Endothelial cell of umbilical vein (primary cell): ENCODE data around the gene CPSF7. TPM values are rescaled to one million over a fixed set of nuclear protein-coding genes. Genes with fewer than 3 reads are reported as not detected.

Experiments
- BruUV-seq: library from RNA; stranded (reverse); fragments of 400-500 nt; replicated peaks from 2 replicates; lab custom pipeline; 2021; lab: Mats Ljungman, UMichigan
- CTCF ChIA-PET: fragments of 300-600, 350-600 bp; sonication (Branson Sonifier 250); formaldehyde crosslinking; loops from one replicate; lab custom pipeline; 2021; ENCODE audit warnings: antibody characterized with exemption, inconsistent platforms; lab: Charles Lee
- POLR2A ChIA-PET: fragments of 300-600, 350-600 bp; sonication (Branson Sonifier 250); formaldehyde crosslinking; loops from one replicate; lab custom pipeline; 2021; ENCODE audit warnings: antibody characterized with exemption, inconsistent platforms; lab: Charles Lee
- DNase-seq: peaks from one replicate; pipeline ENCODE4 v3.0.0-alpha.2; 2011; ENCODE audit warnings: low read depth, low spot score
- FAIRE-seq: peaks from 2 replicates; lab custom pipeline; 2011; peaks lifted over from hg19 to GRCh38; lab: Jason Lieb, UNC
- H2AFZ ChIP-seq: 2 replicates; pipeline ENCODE4 v1.6.0; 2012; ENCODE audit warnings: low read depth, low read length, control low read depth, inconsistent platforms
- H3K27ac ChIP-seq: 2 replicates; pipeline ENCODE4 v1.5.1; 2011; ENCODE audit warnings: low read depth, mild to moderate bottlenecking, control low read depth, low read length, moderate library complexity; ENCODE audit not compliant: insufficient read depth
- H3K27me3 ChIP-seq, 2 experiments: 2 replicates each; pipeline versions ENCODE4 v1.6.0 to v1.6.1; 2011; ENCODE audit warnings: low read length in 2 of 2, mixed read lengths in 1 of 2; ENCODE audit not compliant: control insufficient read depth in 2 of 2, insufficient read depth in 2 of 2
- H3K36me3 ChIP-seq, 2 experiments: 2 replicates in 1 of 2; 3 replicates in 1 of 2; pipeline ENCODE4 v1.5.1; 2011; ENCODE audit warnings: low read length in 2 of 2, mild to moderate bottlenecking in 1 of 2, moderate library complexity in 1 of 2; ENCODE audit not compliant: control insufficient read depth in 2 of 2, insufficient read depth in 2 of 2; ENCODE audit errors: extremely low read depth in 1 of 2
- H3K4me1 ChIP-seq: 3 replicates; pipeline ENCODE4 v1.5.1; 2011; ENCODE audit warnings: mild to moderate bottlenecking, low read length; ENCODE audit not compliant: control insufficient read depth, insufficient read depth; ENCODE audit errors: extremely low read depth
- H3K4me2 ChIP-seq: 2 replicates; pipeline ENCODE4 v1.6.1; 2011; ENCODE audit warnings: low read length, control low read depth, mixed read lengths; ENCODE audit not compliant: insufficient read depth
- H3K4me3 ChIP-seq, 3 experiments: fragments of 200-600 bp in 1 of 3; sonication (generic), shearing (Covaris generic) in 1 of 3; replicated peaks in 1 of 3; 2 replicates each; pipeline ENCODE4 v1.5.1; 2011 to 2016; ENCODE audit warnings: control low read depth in 3 of 3, low read length in 3 of 3, mild to moderate bottlenecking in 2 of 3, inconsistent platforms in 1 of 3, low read depth in 1 of 3, moderate library complexity in 1 of 3; ENCODE audit not compliant: insufficient read depth in 1 of 3
- H3K79me2 ChIP-seq: 2 replicates; pipeline ENCODE4 v1.6.0; 2012; ENCODE audit warnings: low read length, inconsistent platforms; ENCODE audit not compliant: control insufficient read depth, insufficient read depth
- H3K9ac ChIP-seq: replicated peaks from 2 replicates; pipeline ENCODE3; 2011; ENCODE audit warnings: low read length, control low read depth; ENCODE audit not compliant: insufficient read depth; ENCODE audit errors: extremely low read depth
- H3K9me1 ChIP-seq: replicated peaks from 3 replicates; pipeline ENCODE4 v1.6.0; 2011; ENCODE audit warnings: mild to moderate bottlenecking, low read length; ENCODE audit not compliant: control insufficient read depth, insufficient read depth; ENCODE audit errors: extremely low read depth
- H3K9me3 ChIP-seq: replicated peaks from 2 replicates; pipeline ENCODE4 v1.5.1; 2012; ENCODE audit warnings: low read length, inconsistent platforms; ENCODE audit not compliant: control insufficient read depth, insufficient read depth
- H4K20me1 ChIP-seq: replicated peaks from 2 replicates; pipeline ENCODE3; 2011; ENCODE audit warnings: mild to moderate bottlenecking, low read length; ENCODE audit not compliant: control insufficient read depth, insufficient read depth; ENCODE audit errors: extremely low read depth
- CTCF ChIP-seq, 2 donors: IDR thresholded peaks; 1 replicate in 1 of 2; 2 replicates in 1 of 2; pipeline ENCODE4 v1.5.1; 2011; ENCODE audit warnings: low read length in 2 of 2, mild to moderate bottlenecking in 2 of 2, moderate library complexity in 2 of 2, control low read depth in 1 of 2, inconsistent platforms in 1 of 2, low read depth in 1 of 2; ENCODE audit not compliant: insufficient read depth in 1 of 2; ENCODE audit errors: extremely low read depth in 1 of 2
- EZH2 ChIP-seq: IDR thresholded peaks from 2 replicates; pipeline ENCODE4 v1.6.1; 2012; ENCODE audit warnings: borderline replicate concordance, low read depth, mild to moderate bottlenecking, moderate library complexity, low read length, inconsistent platforms; ENCODE audit not compliant: severe bottlenecking
- FOS ChIP-seq: IDR thresholded peaks from 2 replicates; pipeline ENCODE4 v1.6.1; 2011; ENCODE audit warnings: mild to moderate bottlenecking, low read length, moderate library complexity, borderline replicate concordance; ENCODE audit not compliant: insufficient read depth
- GATA2 ChIP-seq: IDR thresholded peaks from 2 replicates; pipeline ENCODE4 v1.7.0; 2011; ENCODE audit warnings: low read depth, mild to moderate bottlenecking, moderate library complexity, mixed read lengths, low read length; ENCODE audit not compliant: insufficient read length, insufficient read depth
- JUN ChIP-seq: IDR thresholded peaks from 2 replicates; pipeline ENCODE4 v1.6.1; 2011; ENCODE audit warnings: borderline replicate concordance, low read depth; ENCODE audit not compliant: insufficient read length, insufficient read depth
- MYC ChIP-seq: IDR thresholded peaks from one replicate; pipeline ENCODE4 v1.6.1; 2011; ENCODE audit warnings: mild to moderate bottlenecking, low read depth, low read length
- POLR2A ChIP-seq: IDR thresholded peaks from 2 replicates; pipeline ENCODE4 v1.6.1; 2012; ENCODE audit warnings: low read depth, mild to moderate bottlenecking, control low read depth, low read length
- POLR2AphosphoS5 ChIP-seq: IDR thresholded peaks from 2 replicates; pipeline ENCODE4 v1.6.1; 2012; ENCODE audit warnings: low read depth, mild to moderate bottlenecking, control low read depth, low read length, moderate library complexity; ENCODE audit not compliant: insufficient read depth
- dilution Hi-C: fragments of 300-500 bp; cut with MboI; formaldehyde crosslinking; loops from one replicate; pipeline ENCODE4 v1.15.0; 2019; ENCODE audit warnings: low sequenced_read_pairs; ENCODE audit not compliant: extremely low pct_ligation_motif_present
- intact Hi-C: fragments of 100-400 bp; cut with micrococcal nuclease; formaldehyde crosslinking; loops from one replicate; pipeline ENCODE4 v1.10.0; 2022
- polyA plus RNA-seq, 4 experiments: library from polyadenylated mRNA; depleted of rRNA in 3 of 4; stranded (reverse) in 3 of 4; unstranded in 1 of 4; fragments of >200 nt; gene quantifications; 2 replicates each; pipeline versions ENCODE4 v1.2.1 to v1.2.3, GENCODE V29; 2011 to 2012; ENCODE audit warnings: missing spikeins in 1 of 4
- total RNA-seq: library from RNA; stranded (reverse); gene quantifications from 2 replicates; pipeline ENCODE4 v1.2.3, GENCODE V29; 2021
- TF ChIP-seq, protein P1 (sequence below): IDR thresholded peaks from 2 replicates; pipeline ENCODE4 v1.6.1; 2011; ENCODE audit not compliant: insufficient read depth, insufficient read length

CPSF7 gene
- total and polyA plus RNA-seq, 2 donors (not counting 3 experiments of a cell fraction or from before 2014, with no cell fraction given) = 77.0 to 88.4 TPM

GRCh38 chr11:61367406-61367805 is 62.4 kb downstream of the CPSF7 start:
- Histone ChIP-seq H3K4me3 (no peak overlapping the region), H3K36me3 (peaks cover 20 to 30% of the 10 kb centered on the region in 2 experiments), H3K27me3 (no peaks in the 10 kb centered on the region), H3K4me2 (no peak overlapping the region), H3K9ac (no peak overlapping the region), H3K9me3 (no peaks in the 10 kb centered on the region), H4K20me1 (no peaks in the 10 kb centered on the region), H3K9me1 (no peaks in the 10 kb centered on the region), H3K4me1 (peaks cover 6% of the 10 kb centered on the region), H2AFZ (no peak overlapping the region), H3K27ac (no peak overlapping the region), H3K79me2 (peaks cover 19% of the 10 kb centered on the region)
- no peak for DNase-seq
- TF ChIP-seq EZH2 (no peak), JUN (no peak), POLR2AphosphoS5 (no peak), MYC (no peak), GATA2 (no peak), POLR2A (no peak), FOS (no peak), CTCF (IDR thresholded peaks at IDR 0.05; ENCODE audit: extremely low read depth in 1 of 2, insufficient read depth in 1 of 2, low read depth in 1 of 2, low read length in 2 of 2) (no peak)
- TF ChIP-seq, protein P1, sequence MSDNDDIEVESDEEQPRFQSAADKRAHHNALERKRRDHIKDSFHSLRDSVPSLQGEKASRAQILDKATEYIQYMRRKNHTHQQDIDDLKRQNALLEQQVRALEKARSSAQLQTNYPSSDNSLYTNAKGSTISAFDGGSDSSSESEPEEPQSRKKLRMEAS = no peak
- FAIRE-seq = no peak
- CTCF ChIA-PET = interaction anchor here (3.4 to 10.8 kb wide), 2 partner anchors 17 to 31 kb away, joined by 20 to 89 read pairs; no protein-coding TSS in a partner anchor
- dilution Hi-C loops (no loop called here), intact Hi-C loops (no loop called here)
- BruUV-seq = no TSS peak
- POLR2A ChIA-PET = no interaction called here
